LHCN-M2 (cell line): ENCODE results near the gene CPT2. TPM values are rescaled to one million over a fixed set of nuclear protein-coding genes. Genes with fewer than 3 reads are reported as not detected.
A peak's percentile ranks its signal among the peaks of the same experiment; 100 is the strongest.

ENCODE experiments used
- DNase-seq: peaks from one replicate; pipeline ENCODE4 v3.0.0-alpha.2; 2012; ENCODE audit warnings: low read depth
- polyA plus RNA-seq: library from polyadenylated mRNA; unstranded; fragments of >200 nt; gene quantifications from one replicate; pipeline ENCODE4 v1.2.1, GENCODE V29; 2012; ENCODE audit warnings: missing spikeins
- total RNA-seq: library from RNA; depleted of rRNA; stranded (reverse); fragments of >200 nt; gene quantifications from 2 replicates; pipeline ENCODE4 v1.2.3, GENCODE V29; 2014; rRNA removed

The CPT2 gene
- 17.4 and 17.5 TPM in 2 replicates for total RNA-seq
- 8.9 TPM for polyA plus RNA-seq

DNA sequence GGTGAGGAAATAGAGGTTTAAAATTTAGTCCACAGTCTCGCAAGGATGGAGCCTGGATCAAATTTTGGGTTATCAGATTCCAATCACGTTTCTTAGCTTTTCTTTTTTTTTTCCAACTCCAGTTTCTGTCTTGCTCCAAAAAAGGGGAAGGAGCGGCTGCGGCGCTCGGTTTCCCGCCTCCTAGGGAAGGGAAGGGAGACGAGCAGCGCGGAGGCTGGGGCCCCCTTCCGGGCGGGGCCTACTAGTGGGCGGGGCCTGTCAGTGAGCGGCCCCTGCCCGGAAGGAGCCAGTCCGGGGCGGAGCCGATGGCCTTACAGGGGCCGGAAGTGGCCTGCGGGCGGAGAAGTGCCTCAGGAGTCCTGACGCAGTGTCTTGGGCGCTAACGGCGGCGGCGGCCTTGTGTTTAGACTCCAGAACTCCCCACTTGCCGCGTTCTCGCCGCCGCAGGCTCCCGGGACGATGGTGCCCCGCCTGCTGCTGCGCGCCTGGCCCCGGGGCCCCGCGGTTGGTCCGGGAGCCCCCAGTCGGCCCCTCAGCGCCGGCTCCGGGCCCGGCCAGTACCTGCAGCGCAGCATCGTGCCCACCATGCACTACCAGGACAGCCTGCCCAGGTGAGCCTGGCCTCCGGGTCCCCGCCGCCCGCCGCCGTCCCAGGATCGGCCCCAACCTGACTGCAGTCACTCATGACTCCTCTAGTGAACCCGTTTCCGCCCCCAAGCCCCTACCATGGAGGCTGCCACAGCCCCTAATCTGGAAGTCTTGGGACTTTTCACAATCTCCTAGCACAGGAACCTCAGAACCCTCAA is at the start of gene CPT2:
CPT2 (plus strand) TSS at position 340 of the 806 bp plus-strand sequence; CDS start at position 460, 120 bp downstream.
- peak; percentile 86 for DNase-seq

DNA sequence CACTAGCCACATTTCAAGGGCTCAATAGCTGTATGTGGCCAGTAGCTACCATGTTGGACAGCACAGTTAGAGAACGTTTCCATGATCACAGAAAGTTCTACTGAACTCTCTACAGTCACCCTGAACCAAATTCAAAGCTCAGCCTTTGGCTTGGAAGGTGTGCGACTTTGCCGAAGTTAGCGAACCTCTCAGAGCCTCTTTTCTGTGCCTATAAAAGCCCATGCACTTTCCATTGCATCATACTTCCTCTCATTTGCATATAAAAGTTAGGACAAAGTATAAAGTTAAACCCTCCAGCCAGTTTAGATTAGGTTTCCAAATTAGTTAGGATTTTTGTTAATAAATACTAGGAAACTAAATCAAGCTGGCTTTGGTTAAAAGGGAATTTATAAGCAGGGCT is 49.5 kb upstream of the CPT2 start:
- DNase-seq: no peak

DNA sequence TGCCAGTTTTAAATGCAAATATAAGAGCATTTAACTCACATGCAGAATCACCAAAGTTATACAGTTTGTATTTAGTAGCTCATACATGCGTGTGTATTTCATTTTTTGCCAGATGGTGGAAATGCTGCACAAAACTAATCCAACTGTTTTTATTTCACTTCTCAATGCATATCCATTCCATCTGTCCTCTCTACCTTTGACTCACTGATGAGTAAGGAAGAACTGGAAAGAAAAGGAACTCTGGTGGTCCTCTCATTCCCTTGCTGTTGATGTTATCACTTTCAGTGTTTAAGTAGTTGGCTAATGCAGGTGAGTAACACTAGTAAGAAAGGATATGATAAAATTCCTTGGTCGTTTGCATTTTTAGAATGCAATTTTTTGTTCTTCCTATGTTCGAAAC is 48.5 kb upstream of the CPT2 start:
- DNase-seq: peak; percentile 55

DNA sequence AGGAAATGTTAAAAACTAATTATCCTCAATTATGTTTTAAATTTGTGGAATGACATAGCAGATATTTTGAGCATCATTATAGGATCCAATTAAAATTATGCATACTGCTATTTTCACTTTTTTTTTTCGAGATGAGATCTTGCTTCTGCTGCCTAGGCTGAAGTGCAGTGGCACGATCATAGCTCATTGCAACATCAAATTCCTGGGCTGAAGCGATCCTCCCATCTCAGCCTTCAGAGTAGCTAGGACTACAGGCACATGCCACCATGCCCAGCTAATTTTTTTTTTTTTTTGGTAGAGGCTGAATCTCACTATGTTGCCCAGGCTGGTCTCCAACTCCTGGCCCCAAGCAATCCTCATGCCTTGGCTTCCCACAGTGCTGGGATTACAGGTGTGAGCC is 42.9 kb upstream of the CPT2 start:
- no peak for DNase-seq

DNA sequence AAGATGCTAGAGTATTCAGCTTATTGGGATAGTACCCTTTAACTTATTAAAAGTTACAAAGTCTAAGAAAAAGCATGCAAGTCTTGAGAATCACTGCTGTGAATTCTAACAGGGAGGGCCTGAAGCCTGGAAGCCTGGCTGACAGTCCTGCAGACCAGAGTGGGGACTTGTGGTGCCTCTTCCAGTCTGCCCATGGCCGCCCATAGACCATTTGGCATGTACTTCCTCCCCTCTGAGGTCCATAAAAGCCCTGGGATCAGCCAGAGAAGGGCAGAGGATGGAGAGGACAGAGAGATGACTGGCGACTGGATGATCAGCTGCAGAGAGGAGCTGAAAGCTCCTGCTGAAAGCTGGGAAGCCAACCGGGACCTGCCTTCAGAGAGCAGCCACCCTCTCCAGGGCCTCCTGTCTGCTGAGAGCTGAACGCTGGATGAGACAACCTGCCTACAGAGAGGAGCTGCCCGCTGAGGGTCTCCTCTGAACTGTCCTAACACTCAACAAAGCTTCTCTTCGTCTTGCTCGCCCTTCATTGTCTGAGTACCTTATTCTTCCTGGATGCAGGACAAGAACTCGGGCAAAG is 41.7 kb upstream of the CPT2 start:
- no peak for DNase-seq

DNA sequence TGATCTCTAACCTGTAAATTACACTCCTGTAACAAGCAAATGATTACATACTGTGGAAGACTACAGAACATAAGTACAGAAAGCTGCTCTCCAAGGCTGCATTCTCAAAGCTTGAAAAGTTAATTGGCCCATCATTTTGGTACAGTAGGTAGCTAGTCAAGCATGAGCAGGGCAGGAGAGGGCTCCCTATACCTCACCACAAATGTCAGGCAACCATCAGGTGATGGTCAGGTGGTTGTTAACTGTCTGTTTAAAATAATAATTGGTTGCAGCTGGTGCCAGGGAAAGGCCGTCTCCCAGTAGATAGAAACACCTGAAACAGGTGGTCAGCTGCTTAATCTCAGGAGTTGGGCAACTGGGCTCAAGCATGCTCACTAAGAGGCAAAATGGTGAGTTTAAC is 41.1 kb upstream of the CPT2 start:
- no peak for DNase-seq

DNA sequence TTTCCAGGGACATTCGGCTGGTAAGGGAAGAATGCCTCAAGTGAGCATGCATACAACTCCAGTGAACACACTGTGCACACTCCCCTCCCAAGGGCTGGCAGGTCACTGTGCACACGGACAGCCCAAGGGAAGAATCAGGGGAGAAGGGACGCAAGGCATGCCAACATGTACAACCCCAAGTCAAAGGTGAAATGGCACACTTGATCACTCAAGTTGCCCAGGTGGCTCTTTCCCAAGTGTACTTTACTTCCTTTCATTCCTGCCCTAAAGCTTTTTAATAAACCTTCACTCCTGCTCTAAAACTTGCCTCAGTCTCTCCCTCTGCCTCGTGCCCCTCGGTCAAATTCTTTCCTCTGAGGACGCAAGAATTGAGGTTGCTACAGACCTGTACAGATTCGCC is 40.7 kb upstream of the CPT2 start:
- no peak for DNase-seq

DNA sequence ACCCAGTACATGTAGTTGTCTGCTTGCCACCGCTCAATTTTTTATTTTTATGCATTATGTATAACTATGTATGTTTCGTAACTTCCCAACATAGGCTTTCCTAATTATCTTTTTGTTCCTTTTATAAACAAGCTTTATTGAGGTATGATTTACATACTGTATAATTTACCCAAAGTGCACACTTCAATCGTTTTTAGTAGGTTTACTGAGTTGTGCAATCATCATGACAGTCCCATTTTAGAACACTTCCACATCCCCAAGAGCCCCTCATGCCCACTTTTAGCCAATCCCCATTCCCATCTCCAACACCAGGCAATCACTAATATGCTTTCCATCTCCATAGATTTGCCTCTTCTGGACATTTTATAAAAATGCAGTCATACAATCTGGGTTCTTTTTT is 39.8 kb upstream of the CPT2 start:
- DNase-seq: no peak

DNA sequence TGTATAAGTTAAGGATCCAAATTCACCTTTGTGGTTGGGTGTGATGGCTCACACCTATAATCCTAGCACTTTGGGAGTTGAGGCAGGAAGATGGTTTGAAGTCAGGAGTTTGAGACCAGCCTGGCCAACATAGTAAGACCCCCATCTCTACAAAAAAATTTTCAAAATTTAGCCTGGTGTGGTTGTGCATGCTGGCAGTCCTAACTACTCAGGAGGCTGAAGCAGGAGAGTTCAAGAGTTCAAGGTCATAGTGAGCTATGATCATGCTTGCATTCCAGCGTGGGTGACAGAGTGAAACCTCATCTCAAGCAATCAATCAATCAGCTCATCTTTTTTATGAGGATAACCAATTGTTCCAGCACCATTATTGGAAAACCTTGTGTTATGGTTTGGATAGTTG is 37.7 kb upstream of the CPT2 start:
- no peak for DNase-seq

DNA sequence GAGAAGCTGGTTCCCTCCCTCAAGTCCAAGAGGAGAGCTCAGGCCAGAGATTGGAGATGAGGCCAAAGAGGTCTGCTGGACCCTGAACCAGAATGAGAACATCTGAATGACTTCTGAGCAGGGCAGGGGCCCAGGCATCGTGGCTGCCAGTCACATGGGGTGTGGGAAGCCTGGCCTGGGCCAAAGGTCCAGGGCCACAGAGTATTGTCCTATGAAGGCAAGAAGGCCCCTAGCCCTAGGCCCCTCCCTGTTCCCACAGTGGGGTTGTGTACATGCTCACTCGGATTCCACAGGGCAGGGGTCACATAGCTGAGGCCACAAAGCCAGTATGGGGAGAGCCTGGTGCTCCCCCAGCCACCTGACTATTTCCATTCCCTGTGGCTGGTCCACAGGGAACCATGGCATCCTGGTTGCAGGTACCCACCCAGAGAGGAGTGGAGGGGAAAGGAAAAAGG is 35.7 kb upstream of the CPT2 start:
- no peak for DNase-seq

DNA sequence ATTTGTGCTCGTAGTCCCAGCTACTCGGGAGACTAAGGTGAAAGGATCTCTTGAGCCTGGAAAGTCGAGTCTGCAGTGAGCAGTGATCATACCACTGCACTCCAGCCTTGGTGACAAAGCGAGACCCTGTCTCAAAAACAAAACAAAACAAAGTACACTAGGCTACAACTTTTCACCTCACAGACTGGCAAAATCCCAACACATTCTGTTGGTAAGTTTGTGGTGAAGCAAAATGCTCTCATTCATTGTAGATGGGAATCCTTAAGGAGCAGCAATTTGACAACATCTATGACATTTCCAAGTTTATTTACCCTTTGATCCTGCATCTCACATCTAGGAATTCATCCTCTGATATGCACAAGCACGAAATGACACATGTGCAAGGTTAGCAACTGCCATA is 34.0 kb upstream of the CPT2 start:
- DNase-seq: no peak

DNA sequence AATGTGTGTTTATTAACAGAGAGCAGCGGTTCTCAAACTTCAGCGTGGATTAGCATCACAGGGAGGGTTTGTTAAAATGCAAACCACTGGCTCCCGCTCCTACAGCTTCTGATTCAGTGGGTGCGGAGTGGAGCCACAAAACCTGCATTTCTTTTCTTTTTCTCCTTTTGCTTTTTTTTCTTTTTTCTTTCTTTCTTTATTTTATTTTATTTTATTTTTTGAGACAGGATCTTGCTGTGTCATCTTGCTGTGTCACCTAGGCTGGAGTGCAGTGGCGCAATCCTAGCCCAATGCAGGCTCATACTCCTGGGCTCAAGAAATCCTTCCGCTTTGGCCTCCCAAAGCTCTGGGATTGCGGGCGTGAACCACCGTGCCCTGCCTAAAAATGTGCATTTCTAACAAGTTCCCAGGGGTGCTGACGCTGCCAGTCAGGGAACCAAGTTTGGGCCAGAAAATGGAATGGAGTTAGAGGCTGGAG is 33.3 kb upstream of the CPT2 start:
- DNase-seq: no peak

DNA sequence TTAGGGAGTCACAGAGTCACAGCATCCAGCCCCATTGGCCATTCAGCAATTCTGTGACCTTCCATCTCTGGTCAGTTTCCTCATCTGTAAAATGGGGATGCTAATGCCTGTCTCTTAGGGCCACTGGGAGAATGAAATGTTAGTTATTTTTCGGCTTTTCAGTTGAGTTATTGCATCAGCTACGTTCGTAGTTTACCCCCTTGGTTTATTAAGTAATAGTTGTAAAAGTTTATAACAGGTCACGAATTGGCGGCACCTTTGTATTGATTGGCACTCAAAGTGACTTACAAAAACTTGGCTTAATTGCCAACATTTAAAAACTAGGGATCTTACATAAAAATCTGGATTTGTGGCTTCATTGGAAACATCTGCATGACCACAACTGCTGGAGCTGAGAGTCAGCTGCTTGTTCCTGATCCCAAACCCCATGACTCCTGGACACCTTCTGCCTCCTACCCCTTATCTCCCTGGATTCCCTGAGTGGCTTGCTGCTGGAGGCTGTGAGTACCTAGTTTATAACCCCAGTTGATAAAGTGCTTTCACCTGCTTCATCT is 31.1 kb upstream of the CPT2 start:
- DNase-seq: no peak

DNA sequence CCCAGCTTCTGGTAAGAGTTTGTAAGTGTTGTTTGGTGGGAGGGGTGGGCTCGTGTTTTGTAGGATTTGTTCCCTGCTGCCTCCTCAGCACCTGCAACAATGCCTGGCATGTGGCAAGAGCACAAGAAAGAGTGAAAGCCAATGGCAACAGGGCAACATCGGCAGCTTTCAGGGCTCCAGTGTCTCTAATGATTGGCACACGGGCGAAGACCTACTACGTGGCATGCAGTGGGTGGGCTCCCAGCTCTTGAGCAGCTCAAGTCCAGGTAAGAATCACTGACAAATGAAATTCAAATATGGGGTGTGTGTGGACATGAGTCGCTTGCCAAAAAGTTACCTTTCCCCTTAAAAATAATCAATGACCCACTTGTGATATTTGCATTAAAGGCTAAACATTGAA is 30.3 kb upstream of the CPT2 start:
- DNase-seq: no peak

DNA sequence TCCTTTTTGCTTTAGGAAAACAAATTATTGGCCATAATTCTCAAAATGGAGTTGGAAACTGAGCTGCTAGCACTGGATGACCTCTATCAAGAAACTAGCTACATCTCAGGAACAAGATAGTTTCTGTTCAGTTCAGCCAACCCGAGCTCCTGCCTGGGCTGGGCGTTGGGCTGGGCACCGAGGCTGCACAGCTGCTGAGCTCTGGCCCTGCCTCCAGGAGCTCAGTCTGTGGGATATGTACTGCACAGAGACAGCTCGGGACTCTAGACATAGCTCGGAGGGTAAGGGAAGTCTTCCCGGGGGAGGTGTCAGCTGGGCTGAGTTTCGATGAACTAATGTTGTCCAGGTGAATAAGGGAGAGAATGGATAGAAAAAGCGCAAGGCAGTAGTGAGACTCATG is 29.7 kb upstream of the CPT2 start:
- no peak for DNase-seq

DNA sequence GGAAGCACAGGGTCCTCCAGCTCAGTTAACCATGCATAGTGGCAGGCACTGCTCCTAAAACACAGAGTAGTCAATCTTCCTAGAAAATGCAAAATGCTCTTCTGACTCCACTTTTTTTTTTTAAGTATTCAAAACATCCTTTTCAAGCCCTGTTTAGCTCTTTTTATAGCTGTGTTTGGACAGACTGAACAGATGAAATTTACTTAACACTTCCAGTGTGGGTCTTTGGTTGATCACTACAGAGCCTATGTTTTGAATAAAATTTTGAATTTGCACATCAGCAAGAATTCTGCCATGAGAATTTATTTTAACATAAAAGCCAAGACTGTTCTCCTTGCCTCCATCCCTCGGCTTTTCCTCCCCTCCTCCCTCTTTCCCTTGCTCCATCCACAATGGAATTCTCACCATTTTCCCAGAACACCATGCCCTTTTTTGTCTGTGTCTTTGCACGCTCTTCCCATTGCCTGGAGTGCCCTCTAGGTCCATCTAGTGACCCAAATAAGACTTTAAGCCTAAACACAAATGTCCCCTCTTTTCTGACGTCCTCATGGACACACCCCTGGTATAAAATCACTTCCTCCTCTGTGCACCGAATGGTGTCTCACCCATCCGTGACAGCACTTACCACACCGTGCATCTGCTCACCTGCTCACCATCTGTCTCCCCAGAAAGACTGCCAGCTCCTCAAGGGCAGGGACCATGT is 24.0 kb upstream of the CPT2 start:
- peak; percentile 85 for DNase-seq

DNA sequence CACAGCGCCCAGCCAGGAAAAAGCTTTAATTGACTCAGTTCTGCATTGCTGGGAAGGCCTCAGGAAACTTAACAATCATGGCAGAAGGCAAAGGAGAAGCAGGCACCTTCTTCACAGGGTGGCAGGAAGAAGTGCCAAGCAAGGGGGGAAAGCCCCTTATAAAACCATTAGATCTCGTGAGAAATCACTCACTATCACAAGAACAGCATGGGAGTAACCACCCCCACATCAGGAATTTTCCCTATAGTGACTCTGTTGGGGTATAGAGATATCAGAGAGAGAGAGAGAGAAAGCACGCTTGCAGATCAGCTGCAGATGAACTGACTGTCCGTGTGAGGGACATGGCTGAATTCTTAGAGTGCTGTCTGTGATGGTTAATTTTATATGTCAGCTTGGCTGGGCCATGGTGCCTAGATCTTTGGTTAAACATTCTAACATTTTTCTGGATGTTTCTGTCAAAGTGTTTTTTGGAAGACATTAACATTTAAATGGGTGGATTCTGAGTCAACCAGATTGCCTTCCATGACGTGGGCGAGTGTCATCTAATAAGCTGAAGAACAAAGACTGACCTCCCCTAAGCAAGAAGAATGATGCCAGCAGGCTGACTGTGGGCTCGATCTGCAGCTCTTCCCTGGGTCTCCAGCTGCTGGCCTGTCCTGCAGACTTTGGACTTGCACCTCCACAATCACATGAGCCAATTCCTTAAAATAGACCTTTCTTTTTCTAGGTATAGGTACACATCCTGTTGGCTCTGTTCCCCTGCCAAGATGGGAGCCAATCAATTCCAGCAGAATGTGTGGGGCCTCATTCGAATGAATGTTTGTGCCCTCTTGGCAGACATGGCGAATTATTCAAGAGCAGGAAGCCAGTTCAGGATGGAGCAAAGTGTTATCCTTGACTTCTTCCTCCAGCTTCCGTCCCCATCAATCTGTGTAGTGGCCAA is 21.4 kb upstream of the CPT2 start:
- DNase-seq: no peak

DNA sequence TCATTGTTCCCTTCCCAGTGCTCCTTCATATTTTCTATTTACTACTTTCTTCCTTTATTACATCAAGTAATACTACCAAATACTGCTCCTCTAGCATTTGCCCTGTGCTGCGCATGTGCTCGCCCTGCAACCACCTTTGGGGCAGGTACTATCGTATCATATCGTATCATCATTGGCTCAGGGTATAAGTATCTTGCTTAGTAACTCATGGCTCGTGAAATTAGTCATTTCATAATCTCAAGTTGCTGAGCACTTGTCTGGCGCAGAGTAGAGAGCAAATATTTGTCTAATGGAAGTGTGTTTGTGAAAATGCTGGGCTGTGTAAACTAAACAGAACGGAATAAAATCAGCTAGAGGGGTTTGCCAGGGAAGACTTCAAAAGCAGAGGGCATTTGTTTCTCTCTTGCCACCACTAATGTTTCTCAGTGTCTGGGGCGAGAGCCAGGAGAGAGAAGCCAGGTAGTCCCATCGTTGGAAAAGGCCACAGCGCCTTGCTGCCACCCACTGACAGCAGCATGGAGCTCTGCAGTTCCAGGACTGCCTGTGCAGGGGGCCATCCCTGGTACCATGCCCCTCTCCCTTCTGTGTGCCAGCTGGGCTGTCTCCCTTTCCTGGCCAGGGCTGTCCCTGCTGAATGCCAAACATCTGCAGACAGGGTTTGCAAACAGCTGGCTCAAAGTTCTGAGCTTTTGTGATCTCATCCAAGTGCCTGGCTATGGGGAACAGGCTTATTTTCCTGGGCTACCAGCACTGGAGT is 20.0 kb upstream of the CPT2 start:
- DNase-seq: no peak

DNA sequence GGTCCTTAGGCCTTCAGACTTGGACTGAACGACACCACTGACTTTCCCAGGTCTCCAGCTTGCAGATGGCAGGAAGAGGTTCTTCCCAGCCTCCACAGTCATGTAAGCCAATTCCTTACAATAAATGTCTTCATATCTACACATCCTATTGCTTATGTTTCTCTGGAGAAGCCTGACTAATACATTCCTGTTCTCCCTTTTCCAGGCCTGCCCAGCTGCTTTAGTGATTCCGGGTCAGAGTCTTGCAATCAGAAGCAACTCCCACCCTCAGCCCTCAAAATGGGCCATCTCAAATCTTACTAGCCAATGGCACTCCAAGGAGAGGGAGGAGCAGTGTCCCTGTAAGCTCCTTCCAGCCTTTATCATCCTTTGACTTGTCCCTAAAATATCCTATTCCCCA is 16.4 kb upstream of the CPT2 start:
- no peak for DNase-seq

DNA sequence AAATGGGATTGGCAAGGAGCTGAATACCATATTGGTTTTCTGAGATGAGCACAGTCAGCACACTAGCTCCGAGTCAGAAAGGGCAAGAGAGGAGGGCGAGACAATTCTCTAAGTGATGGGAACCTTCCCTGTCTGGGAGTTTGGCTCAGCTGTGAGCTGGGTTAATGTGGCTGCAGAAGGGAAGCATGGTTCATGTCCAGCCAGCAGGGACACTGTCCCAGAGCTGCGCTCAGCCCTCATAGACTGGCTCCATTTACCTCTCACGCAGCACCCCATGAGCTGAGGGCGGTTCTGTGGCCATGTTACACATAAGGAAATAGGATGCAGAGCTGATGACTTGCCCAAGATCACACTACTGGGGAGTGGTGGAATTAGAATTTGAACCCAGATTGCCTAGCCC is 15.7 kb upstream of the CPT2 start:
- DNase-seq: no peak
